PC-3 (cell line): Measurements from ENCODE around the gene ACBD7.

ENCODE experiments used
- EZH2 ChIP-seq: fragments of 300-600 bp; sonication (generic); IDR thresholded peaks from one replicate; pipeline ENCODE4 v1.6.1; 2017; ENCODE audit warnings: antibody characterized with exemption, mild to moderate bottlenecking, low read length; ENCODE audit not compliant: unreplicated experiment
- EZH2phosphoT487 ChIP-seq: fragments of 300-600 bp; sonication (generic); IDR thresholded peaks from 2 replicates; pipeline ENCODE4 v1.6.1; 2018; ENCODE audit warnings: mild to moderate bottlenecking, antibody characterized with exemption, low read length, borderline replicate concordance
- TF ChIP-seq, protein P1 (sequence below): fragments of 300-600 bp; sonication (generic); conservative IDR thresholded peaks from 2 replicates; pipeline ENCODE4 v1.5.1; 2017; ENCODE audit warnings: antibody characterized with exemption, low read depth, mild to moderate bottlenecking, low read length

DNA sequence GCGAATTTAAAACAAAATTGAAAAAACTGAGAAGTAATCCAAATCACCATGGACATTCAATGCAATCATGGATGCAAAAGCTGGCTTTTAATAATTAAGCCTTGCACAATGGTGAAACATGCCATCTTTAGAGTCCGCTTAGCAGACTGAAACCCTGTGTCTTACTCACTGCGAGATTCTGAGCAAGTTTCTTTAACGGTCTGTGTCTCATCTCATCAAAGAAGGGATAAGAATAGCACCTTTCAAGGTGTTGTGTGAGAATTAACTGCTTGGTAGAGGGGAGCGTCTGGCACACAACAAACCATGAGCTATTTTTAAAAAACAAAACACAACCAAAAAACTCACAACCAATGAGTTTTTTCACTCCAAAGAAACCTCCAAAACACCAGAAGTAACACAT is 21.4 kb downstream of the ACBD7 start:
- TF ChIP-seq, protein P1, sequence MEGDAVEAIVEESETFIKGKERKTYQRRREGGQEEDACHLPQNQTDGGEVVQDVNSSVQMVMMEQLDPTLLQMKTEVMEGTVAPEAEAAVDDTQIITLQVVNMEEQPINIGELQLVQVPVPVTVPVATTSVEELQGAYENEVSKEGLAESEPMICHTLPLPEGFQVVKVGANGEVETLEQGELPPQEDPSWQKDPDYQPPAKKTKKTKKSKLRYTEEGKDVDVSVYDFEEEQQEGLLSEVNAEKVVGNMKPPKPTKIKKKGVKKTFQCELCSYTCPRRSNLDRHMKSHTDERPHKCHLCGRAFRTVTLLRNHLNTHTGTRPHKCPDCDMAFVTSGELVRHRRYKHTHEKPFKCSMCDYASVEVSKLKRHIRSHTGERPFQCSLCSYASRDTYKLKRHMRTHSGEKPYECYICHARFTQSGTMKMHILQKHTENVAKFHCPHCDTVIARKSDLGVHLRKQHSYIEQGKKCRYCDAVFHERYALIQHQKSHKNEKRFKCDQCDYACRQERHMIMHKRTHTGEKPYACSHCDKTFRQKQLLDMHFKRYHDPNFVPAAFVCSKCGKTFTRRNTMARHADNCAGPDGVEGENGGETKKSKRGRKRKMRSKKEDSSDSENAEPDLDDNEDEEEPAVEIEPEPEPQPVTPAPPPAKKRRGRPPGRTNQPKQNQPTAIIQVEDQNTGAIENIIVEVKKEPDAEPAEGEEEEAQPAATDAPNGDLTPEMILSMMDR = no peak
- TF ChIP-seq EZH2phosphoT487 = no peak
- no peak for TF ChIP-seq EZH2
